A549 (cell line): Measurements from ENCODE around the gene SCGB3A2. TPM values are rescaled to one million over a fixed set of nuclear protein-coding genes. Genes with fewer than 3 reads are reported as not detected.

Experiments used
- ATAC-seq, 2 experiments: fragments of 200-7000 bp in 1 of 2; fragments of >200 bp in 1 of 2; cut with Nextera tagmentation in 1 of 2; cut with Tn5 transposase in 1 of 2; 3 replicates each; pipeline versions ENCODE4 v1.8.0 to v1.9.1; 2018 to 2020; ENCODE audit warnings: mild to moderate bottlenecking in 1 of 2, moderate library complexity in 1 of 2
- CTCF ChIA-PET: fragments of 300-600 bp; sonication (Branson Sonifier 250); formaldehyde crosslinking; extraction: SDS; loops from one replicate; lab custom pipeline; 2021; ENCODE audit warnings: antibody characterized with exemption, inconsistent platforms; lab: Yijun Ruan, JAX
- POLR2A ChIA-PET: fragments of 350-600 bp; formaldehyde crosslinking; extraction: SDS; loops from one replicate; lab custom pipeline; 2021; ENCODE audit warnings: antibody characterized with exemption, inconsistent platforms; lab: Yijun Ruan, JAX
- DNase-seq, 2 experiments: peaks; one replicate each; pipeline versions ENCODE4 v3.0.0 to v3.0.0-alpha.2; 2011 to 2016; ENCODE audit warnings: low read depth in 1 of 2, low spot score in 1 of 2
- FAIRE-seq: peaks from 2 replicates; lab custom pipeline; 2011; peaks lifted over from hg19 to GRCh38; lab: Jason Lieb, UNC
- H3K27ac ChIP-seq, 2 experiments: fragments of >200 bp; sonication (Bioruptor Twin); formaldehyde crosslinking; 3 replicates each; pipeline ENCODE4 v1.5.1; 2016 to 2017
- H3K4me1 ChIP-seq: fragments of >200 bp; sonication (Bioruptor Twin); formaldehyde crosslinking; 3 replicates; pipeline ENCODE4 v1.6.1; 2016
- H3K4me2 ChIP-seq: fragments of >200 bp; sonication (Bioruptor Twin); formaldehyde crosslinking; 3 replicates; pipeline ENCODE4 v1.6.1; 2016
- H3K4me3 ChIP-seq: fragments of >200 bp; sonication (Bioruptor Twin); formaldehyde crosslinking; 3 replicates; pipeline ENCODE4 v1.5.1; 2016
- H3K9me3 ChIP-seq: fragments of >200 bp; sonication (Bioruptor Twin); formaldehyde crosslinking; 3 replicates; pipeline ENCODE4 v1.6.1; 2016
- CBX8 ChIP-seq: fragments of 200-600 bp; sonication (generic); IDR thresholded peaks from 2 replicates; pipeline ENCODE4 v1.6.1; 2016
- CEBPB ChIP-seq, 2 experiments: fragments of >200 bp in 1 of 2; sonication (Bioruptor Twin) in 1 of 2; formaldehyde crosslinking in 1 of 2; IDR thresholded peaks; 2 replicates each; pipeline ENCODE4 v1.6.1; 2012 to 2016
- CHD2 ChIP-seq: fragments of 150-350 bp; IDR thresholded peaks from 2 replicates; pipeline ENCODE4 v1.6.1; 2014; ENCODE audit warnings: low read length; ENCODE audit not compliant: partially characterized antibody
- EHF ChIP-seq: fragments of 250-450 bp; sonication (Bioruptor Pico); IDR thresholded peaks from 2 replicates; pipeline ENCODE4 v1.5.0; 2020; ENCODE audit warnings: mild to moderate bottlenecking
- EHMT2 ChIP-seq: fragments of 200-600 bp; sonication (generic); IDR thresholded peaks from 2 replicates; pipeline ENCODE4 v1.6.1; 2016; ENCODE audit warnings: antibody characterized with exemption, low read depth, mild to moderate bottlenecking, moderate library complexity
- FOSB ChIP-seq: fragments of 250-450 bp; sonication (Bioruptor Pico); IDR thresholded peaks from 2 replicates; pipeline ENCODE4 v1.5.0; 2020; ENCODE audit warnings: mild to moderate bottlenecking, moderate library complexity
- FOSL2 ChIP-seq, 2 experiments: fragments of 450-650 bp in 1 of 2; fragments of >200 bp in 1 of 2; sonication (Bioruptor Twin) in 1 of 2; formaldehyde crosslinking; IDR thresholded peaks; 2 replicates each; pipeline versions ENCODE4 v1.5.0 to v1.6.1; 2016 to 2020; ENCODE audit warnings: mild to moderate bottlenecking in 1 of 2, moderate library complexity in 1 of 2
- FOXS1 ChIP-seq: fragments of 250-450 bp; sonication (Bioruptor Pico); IDR thresholded peaks from 2 replicates; pipeline ENCODE4 v1.5.0; 2020; ENCODE audit warnings: mild to moderate bottlenecking, moderate library complexity
- HOXA7 ChIP-seq: fragments of 250-450 bp; sonication (Bioruptor Pico); IDR thresholded peaks from 2 replicates; pipeline ENCODE4 v1.5.0; 2020; ENCODE audit warnings: mild to moderate bottlenecking, moderate library complexity
- JUN ChIP-seq, 2 experiments: fragments of >200 bp; sonication (Bioruptor Twin); formaldehyde crosslinking; IDR thresholded peaks; 2 replicates in 1 of 2; 3 replicates in 1 of 2; pipeline ENCODE4 v1.6.1; 2016 to 2017
- JUNB ChIP-seq: fragments of >200 bp; sonication (Bioruptor Twin); formaldehyde crosslinking; IDR thresholded peaks from 2 replicates; pipeline ENCODE4 v1.6.1; 2016
- KDM5A ChIP-seq: fragments of 200-600 bp; sonication (generic); IDR thresholded peaks from 2 replicates; pipeline ENCODE4 v1.6.1; 2016; ENCODE audit warnings: antibody characterized with exemption, mild to moderate bottlenecking
- POLR2A ChIP-seq: IDR thresholded peaks from 2 replicates; pipeline ENCODE4 v1.6.1; 2012; ENCODE audit warnings: mild to moderate bottlenecking, low read length
- RFX5 ChIP-seq: fragments of 450-650 bp; IDR thresholded peaks from 2 replicates; pipeline ENCODE4 v1.7.1; 2014; ENCODE audit warnings: antibody characterized with exemption, mild to moderate bottlenecking, moderate library complexity
- SREBF2 ChIP-seq: fragments of 450-650 bp; IDR thresholded peaks from 2 replicates; pipeline ENCODE4 v1.6.1; 2014; ENCODE audit warnings: mild to moderate bottlenecking, moderate library complexity
- ZC3H11A ChIP-seq: fragments of 450-650 bp; IDR thresholded peaks from 2 replicates; pipeline ENCODE4 v1.6.1; 2014; ENCODE audit warnings: antibody characterized with exemption, mild to moderate bottlenecking
- ZFP36 ChIP-seq: fragments of 450-650 bp; IDR thresholded peaks from 2 replicates; pipeline ENCODE4 v1.6.1; 2014; ENCODE audit warnings: borderline replicate concordance; ENCODE audit not compliant: partially characterized antibody
- WGBS: methylation state at CpG from one replicate; pipeline ENCODE4 v1.1.6; 2017; ENCODE audit errors: missing lambda C conversion rate; 5-methylcytosine and 5-hydroxymethylcytosine counted together
- polyA plus RNA-seq, 4 experiments: library from polyadenylated mRNA; depleted of rRNA in 3 of 4; stranded (reverse); fragments of >200 nt; fragmentation: RNase III in 1 of 4; extraction: RNeasy Plus Mini Kit Qiagen cat#74134 plus additional on column Dnase treatment in 1 of 4; gene quantifications; 2 replicates in 3 of 4; 3 replicates in 1 of 4; pipeline ENCODE4 v1.2.3, GENCODE V29; 2011 to 2017
- TF ChIP-seq, protein P1 (sequence below): fragments of 250-450 bp; sonication (Bioruptor Pico); IDR thresholded peaks from 2 replicates; pipeline ENCODE4 v1.5.0; 2021; ENCODE audit warnings: mild to moderate bottlenecking, moderate library complexity, borderline replicate concordance
- TF ChIP-seq, protein P2 (sequence below): IDR thresholded peaks from 2 replicates; pipeline ENCODE4 v1.6.1; 2012; ENCODE audit warnings: low read depth, borderline replicate concordance
- TF ChIP-seq, protein P3 (sequence below): fragments of 150-350 bp; IDR thresholded peaks from 2 replicates; pipeline ENCODE4 v1.6.1; 2014; ENCODE audit warnings: low read depth, mild to moderate bottlenecking, low read length
- TF ChIP-seq, protein P4 (sequence below): fragments of >200 bp; sonication (Bioruptor Twin); formaldehyde crosslinking; IDR thresholded peaks from 3 replicates; pipeline ENCODE4 v1.6.1; 2016
- TF ChIP-seq, protein P5 (sequence below): fragments of 200-600 bp; sonication (generic); IDR thresholded peaks from 2 replicates; pipeline ENCODE4 v1.6.1; 2016; ENCODE audit warnings: antibody characterized with exemption, mild to moderate bottlenecking, moderate library complexity

SCGB3A2 gene
- polyA plus RNA-seq, 2 of the 4 experiments (the other 2 are of a cell fraction): not detected

DNA sequence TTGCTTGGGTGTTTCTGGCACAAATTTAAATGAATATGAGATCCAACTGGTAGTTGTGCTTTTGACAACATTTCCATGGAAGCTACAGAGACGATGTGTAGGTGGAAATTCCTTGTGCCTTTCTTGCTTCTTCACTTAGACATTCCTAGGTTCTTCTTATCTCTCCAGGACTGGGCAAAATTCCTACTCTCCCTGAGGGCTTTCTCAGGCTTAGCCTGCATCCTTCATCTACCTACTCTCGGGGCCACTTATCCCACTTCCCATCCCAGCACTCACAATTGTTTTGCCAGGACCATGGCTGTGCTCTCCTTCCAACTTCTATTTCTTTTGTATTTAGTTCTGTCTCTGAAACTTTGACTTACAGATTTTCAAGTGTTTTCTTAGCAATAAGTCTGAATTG lies 29.3 kb upstream of the SCGB3A2 start:
- TF ChIP-seq EHF (CRISPR knock-in tag) (no peak), ZFP36 (no peak), RFX5 (no peak), CHD2 (no peak), POLR2A (no peak), HOXA7 (CRISPR knock-in tag) (no peak), CBX8 (no peak), JUNB (no peak), EHMT2 (no peak), KDM5A (no peak)
- TF ChIP-seq, protein P1, sequence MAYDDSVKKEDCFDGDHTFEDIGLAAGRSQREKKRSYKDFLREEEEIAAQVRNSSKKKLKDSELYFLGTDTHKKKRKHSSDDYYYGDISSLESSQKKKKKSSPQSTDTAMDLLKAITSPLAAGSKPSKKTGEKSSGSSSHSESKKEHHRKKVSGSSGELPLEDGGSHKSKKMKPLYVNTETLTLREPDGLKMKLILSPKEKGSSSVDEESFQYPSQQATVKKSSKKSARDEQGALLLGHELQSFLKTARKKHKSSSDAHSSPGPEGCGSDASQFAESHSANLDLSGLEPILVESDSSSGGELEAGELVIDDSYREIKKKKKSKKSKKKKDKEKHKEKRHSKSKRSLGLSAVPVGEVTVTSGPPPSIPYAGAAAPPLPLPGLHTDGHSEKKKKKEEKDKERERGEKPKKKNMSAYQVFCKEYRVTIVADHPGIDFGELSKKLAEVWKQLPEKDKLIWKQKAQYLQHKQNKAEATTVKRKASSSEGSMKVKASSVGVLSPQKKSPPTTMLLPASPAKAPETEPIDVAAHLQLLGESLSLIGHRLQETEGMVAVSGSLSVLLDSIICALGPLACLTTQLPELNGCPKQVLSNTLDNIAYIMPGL (CRISPR knock-in tag): no peak
- TF ChIP-seq, protein P2, sequence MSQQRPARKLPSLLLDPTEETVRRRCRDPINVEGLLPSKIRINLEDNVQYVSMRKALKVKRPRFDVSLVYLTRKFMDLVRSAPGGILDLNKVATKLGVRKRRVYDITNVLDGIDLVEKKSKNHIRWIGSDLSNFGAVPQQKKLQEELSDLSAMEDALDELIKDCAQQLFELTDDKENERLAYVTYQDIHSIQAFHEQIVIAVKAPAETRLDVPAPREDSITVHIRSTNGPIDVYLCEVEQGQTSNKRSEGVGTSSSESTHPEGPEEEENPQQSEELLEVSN: no peak
- FAIRE-seq (no peak), DNase-seq (no peak), ATAC-seq (no peak)
- Histone ChIP-seq H3K27ac (no peak overlapping the region), H3K4me3 (no peak overlapping the region), H3K9me3 (no peaks in the 10 kb centered on the region), H3K4me1 (no peaks in the 10 kb centered on the region), H3K4me2 (no peak overlapping the region)
- POLR2A ChIA-PET: no interaction called here
- WGBS: 6% methylated on average over 2 of the region's 2 CpGs
- CTCF ChIA-PET: interaction anchor here (0.7 to 10.4 kb wide), 3 partner anchors 9 to 221 kb away, joined by 3 to 59 read pairs (median 4); no protein-coding TSS in a partner anchor

DNA sequence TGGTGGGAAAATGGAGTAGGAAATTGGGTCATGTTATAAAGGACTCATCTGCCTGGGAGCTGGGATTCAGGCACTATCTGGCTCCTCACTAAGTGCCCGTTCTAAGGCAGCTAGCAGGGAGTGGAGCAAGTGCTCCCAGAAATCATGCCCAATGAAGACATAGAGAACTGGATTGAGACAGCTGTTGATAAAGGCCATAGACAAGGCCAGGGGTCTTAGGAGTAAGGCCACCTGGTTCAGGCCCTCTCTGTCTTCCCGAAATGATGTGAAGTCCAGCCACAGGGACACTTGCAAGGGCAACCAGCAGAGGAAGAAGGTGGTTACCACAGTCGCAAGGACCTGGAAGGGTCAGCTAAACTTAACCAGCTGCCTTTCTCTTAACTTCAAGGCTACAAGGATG lies 26.9 kb upstream of the SCGB3A2 start:
- Histone ChIP-seq H3K4me1 (no peaks in the 10 kb centered on the region), H3K27ac (no peak overlapping the region), H3K4me3 (no peak overlapping the region), H3K9me3 (no peaks in the 10 kb centered on the region), H3K4me2 (no peak overlapping the region)
- FAIRE-seq (no peak), ATAC-seq (no peak), DNase-seq (no peak)
- 33% methylated on average over 3 of the region's 3 CpGs for WGBS
- TF ChIP-seq, protein P3, sequence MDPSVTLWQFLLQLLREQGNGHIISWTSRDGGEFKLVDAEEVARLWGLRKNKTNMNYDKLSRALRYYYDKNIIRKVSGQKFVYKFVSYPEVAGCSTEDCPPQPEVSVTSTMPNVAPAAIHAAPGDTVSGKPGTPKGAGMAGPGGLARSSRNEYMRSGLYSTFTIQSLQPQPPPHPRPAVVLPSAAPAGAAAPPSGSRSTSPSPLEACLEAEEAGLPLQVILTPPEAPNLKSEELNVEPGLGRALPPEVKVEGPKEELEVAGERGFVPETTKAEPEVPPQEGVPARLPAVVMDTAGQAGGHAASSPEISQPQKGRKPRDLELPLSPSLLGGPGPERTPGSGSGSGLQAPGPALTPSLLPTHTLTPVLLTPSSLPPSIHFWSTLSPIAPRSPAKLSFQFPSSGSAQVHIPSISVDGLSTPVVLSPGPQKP: no peak
- no peak for TF ChIP-seq EHF (CRISPR knock-in tag)
- CTCF ChIA-PET: interaction anchor here (1.0 to 1.3 kb wide), 2 partner anchors 84 to 224 kb away, joined by 4 read pairs; no protein-coding TSS in a partner anchor
- POLR2A ChIA-PET: interaction anchor here (0.9 kb wide), 1 partner anchor 10 kb away, joined by 3 read pairs; no protein-coding TSS in a partner anchor

DNA sequence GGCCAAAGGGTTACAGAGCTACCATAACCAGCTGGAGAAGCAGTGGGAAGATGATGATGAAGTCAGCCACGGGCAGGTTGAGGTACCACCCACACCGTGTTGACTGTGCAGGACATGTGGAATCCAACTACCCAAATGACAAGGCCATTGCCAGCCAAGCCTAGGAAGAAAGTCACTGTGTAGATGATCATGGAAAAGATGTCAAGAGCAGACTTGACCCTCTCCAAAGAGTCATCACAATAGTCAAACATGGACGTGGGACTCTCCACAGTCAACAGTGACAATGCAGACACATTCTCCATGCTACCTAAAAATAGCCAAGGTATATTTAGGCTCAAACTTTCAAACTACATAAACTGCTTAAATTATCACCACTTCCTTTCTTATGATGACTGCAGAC lies 26.1 kb upstream of the SCGB3A2 start:
- Histone ChIP-seq H3K4me1 (no peaks in the 10 kb centered on the region), H3K4me3 (no peak overlapping the region), H3K4me2 (no peak overlapping the region), H3K27ac (no peak overlapping the region), H3K9me3 (no peaks in the 10 kb centered on the region)
- ATAC-seq: no peak
- 0% methylated on average over 3 of the region's 3 CpGs for WGBS
- ChIA-PET CTCF (interaction anchor here (1.0 to 3.6 kb wide), 3 partner anchors 11 to 225 kb away, joined by 3 to 21 read pairs (median 4); no protein-coding TSS in a partner anchor), POLR2A (no interaction called here)
- DNase-seq: no peak
- no peak for FAIRE-seq
- TF ChIP-seq, protein P1 (CRISPR knock-in tag): no peak
- TF ChIP-seq SREBF2 (no peak), FOSB (CRISPR knock-in tag) (no peak), ZFP36 (no peak), ZC3H11A (no peak), CEBPB (IDR thresholded peaks at IDR 0.05) (no peak), FOSL2 (IDR thresholded peaks at IDR 0.05) (no peak), FOSL2 (CRISPR knock-in tag; IDR thresholded peaks at IDR 0.05) (no peak), JUN (IDR thresholded peaks at IDR 0.05) (no peak), FOXS1 (CRISPR knock-in tag) (no peak)
- TF ChIP-seq, protein P2: no peak
- TF ChIP-seq, protein P4, sequence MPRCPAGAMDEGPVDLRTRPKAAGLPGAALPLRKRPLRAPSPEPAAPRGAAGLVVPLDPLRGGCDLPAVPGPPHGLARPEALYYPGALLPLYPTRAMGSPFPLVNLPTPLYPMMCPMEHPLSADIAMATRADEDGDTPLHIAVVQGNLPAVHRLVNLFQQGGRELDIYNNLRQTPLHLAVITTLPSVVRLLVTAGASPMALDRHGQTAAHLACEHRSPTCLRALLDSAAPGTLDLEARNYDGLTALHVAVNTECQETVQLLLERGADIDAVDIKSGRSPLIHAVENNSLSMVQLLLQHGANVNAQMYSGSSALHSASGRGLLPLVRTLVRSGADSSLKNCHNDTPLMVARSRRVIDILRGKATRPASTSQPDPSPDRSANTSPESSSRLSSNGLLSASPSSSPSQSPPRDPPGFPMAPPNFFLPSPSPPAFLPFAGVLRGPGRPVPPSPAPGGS: no peak
- TF ChIP-seq, protein P5, sequence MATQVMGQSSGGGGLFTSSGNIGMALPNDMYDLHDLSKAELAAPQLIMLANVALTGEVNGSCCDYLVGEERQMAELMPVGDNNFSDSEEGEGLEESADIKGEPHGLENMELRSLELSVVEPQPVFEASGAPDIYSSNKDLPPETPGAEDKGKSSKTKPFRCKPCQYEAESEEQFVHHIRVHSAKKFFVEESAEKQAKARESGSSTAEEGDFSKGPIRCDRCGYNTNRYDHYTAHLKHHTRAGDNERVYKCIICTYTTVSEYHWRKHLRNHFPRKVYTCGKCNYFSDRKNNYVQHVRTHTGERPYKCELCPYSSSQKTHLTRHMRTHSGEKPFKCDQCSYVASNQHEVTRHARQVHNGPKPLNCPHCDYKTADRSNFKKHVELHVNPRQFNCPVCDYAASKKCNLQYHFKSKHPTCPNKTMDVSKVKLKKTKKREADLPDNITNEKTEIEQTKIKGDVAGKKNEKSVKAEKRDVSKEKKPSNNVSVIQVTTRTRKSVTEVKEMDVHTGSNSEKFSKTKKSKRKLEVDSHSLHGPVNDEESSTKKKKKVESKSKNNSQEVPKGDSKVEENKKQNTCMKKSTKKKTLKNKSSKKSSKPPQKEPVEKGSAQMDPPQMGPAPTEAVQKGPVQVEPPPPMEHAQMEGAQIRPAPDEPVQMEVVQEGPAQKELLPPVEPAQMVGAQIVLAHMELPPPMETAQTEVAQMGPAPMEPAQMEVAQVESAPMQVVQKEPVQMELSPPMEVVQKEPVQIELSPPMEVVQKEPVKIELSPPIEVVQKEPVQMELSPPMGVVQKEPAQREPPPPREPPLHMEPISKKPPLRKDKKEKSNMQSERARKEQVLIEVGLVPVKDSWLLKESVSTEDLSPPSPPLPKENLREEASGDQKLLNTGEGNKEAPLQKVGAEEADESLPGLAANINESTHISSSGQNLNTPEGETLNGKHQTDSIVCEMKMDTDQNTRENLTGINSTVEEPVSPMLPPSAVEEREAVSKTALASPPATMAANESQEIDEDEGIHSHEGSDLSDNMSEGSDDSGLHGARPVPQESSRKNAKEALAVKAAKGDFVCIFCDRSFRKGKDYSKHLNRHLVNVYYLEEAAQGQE: no peak
